Endothelial cell of umbilical vein (primary cell): ENCODE data around the gene DCAF5. TPM values are rescaled to one million over a fixed set of nuclear protein-coding genes. Genes with fewer than 3 reads are reported as not detected.

Source experiments
- BruUV-seq: library from RNA; stranded (reverse); fragments of 400-500 nt; replicated peaks from 2 replicates; lab custom pipeline; 2021; lab: Mats Ljungman, UMichigan
- CTCF ChIA-PET: fragments of 300-600, 350-600 bp; sonication (Branson Sonifier 250); formaldehyde crosslinking; loops from one replicate; lab custom pipeline; 2021; ENCODE audit warnings: antibody characterized with exemption, inconsistent platforms; lab: Charles Lee
- POLR2A ChIA-PET: fragments of 300-600, 350-600 bp; sonication (Branson Sonifier 250); formaldehyde crosslinking; loops from one replicate; lab custom pipeline; 2021; ENCODE audit warnings: antibody characterized with exemption, inconsistent platforms; lab: Charles Lee
- DNase-seq: peaks from one replicate; pipeline ENCODE4 v3.0.0-alpha.2; 2011; ENCODE audit warnings: low read depth, low spot score
- FAIRE-seq: peaks from 2 replicates; lab custom pipeline; 2011; peaks lifted over from hg19 to GRCh38; lab: Jason Lieb, UNC
- H2AFZ ChIP-seq: 2 replicates; pipeline ENCODE4 v1.6.0; 2012; ENCODE audit warnings: low read depth, low read length, control low read depth, inconsistent platforms
- H3K27ac ChIP-seq: 2 replicates; pipeline ENCODE4 v1.5.1; 2011; ENCODE audit warnings: low read depth, mild to moderate bottlenecking, control low read depth, low read length, moderate library complexity; ENCODE audit not compliant: insufficient read depth
- H3K27me3 ChIP-seq, 2 experiments: 2 replicates each; pipeline versions ENCODE4 v1.6.0 to v1.6.1; 2011; ENCODE audit warnings: low read length in 2 of 2, mixed read lengths in 1 of 2; ENCODE audit not compliant: control insufficient read depth in 2 of 2, insufficient read depth in 2 of 2
- H3K36me3 ChIP-seq, 2 experiments: 2 replicates in 1 of 2; 3 replicates in 1 of 2; pipeline ENCODE4 v1.5.1; 2011; ENCODE audit warnings: low read length in 2 of 2, mild to moderate bottlenecking in 1 of 2, moderate library complexity in 1 of 2; ENCODE audit not compliant: control insufficient read depth in 2 of 2, insufficient read depth in 2 of 2; ENCODE audit errors: extremely low read depth in 1 of 2
- H3K4me1 ChIP-seq: 3 replicates; pipeline ENCODE4 v1.5.1; 2011; ENCODE audit warnings: mild to moderate bottlenecking, low read length; ENCODE audit not compliant: control insufficient read depth, insufficient read depth; ENCODE audit errors: extremely low read depth
- H3K4me2 ChIP-seq: 2 replicates; pipeline ENCODE4 v1.6.1; 2011; ENCODE audit warnings: low read length, control low read depth, mixed read lengths; ENCODE audit not compliant: insufficient read depth
- H3K4me3 ChIP-seq, 3 experiments: fragments of 200-600 bp in 1 of 3; sonication (generic), shearing (Covaris generic) in 1 of 3; replicated peaks in 1 of 3; 2 replicates each; pipeline ENCODE4 v1.5.1; 2011 to 2016; ENCODE audit warnings: control low read depth in 3 of 3, low read length in 3 of 3, mild to moderate bottlenecking in 2 of 3, inconsistent platforms in 1 of 3, low read depth in 1 of 3, moderate library complexity in 1 of 3; ENCODE audit not compliant: insufficient read depth in 1 of 3
- H3K79me2 ChIP-seq: 2 replicates; pipeline ENCODE4 v1.6.0; 2012; ENCODE audit warnings: low read length, inconsistent platforms; ENCODE audit not compliant: control insufficient read depth, insufficient read depth
- H3K9ac ChIP-seq: replicated peaks from 2 replicates; pipeline ENCODE3; 2011; ENCODE audit warnings: low read length, control low read depth; ENCODE audit not compliant: insufficient read depth; ENCODE audit errors: extremely low read depth
- H3K9me1 ChIP-seq: replicated peaks from 3 replicates; pipeline ENCODE4 v1.6.0; 2011; ENCODE audit warnings: mild to moderate bottlenecking, low read length; ENCODE audit not compliant: control insufficient read depth, insufficient read depth; ENCODE audit errors: extremely low read depth
- H3K9me3 ChIP-seq: replicated peaks from 2 replicates; pipeline ENCODE4 v1.5.1; 2012; ENCODE audit warnings: low read length, inconsistent platforms; ENCODE audit not compliant: control insufficient read depth, insufficient read depth
- H4K20me1 ChIP-seq: replicated peaks from 2 replicates; pipeline ENCODE3; 2011; ENCODE audit warnings: mild to moderate bottlenecking, low read length; ENCODE audit not compliant: control insufficient read depth, insufficient read depth; ENCODE audit errors: extremely low read depth
- CTCF ChIP-seq, 2 donors: IDR thresholded peaks; 1 replicate in 1 of 2; 2 replicates in 1 of 2; pipeline ENCODE4 v1.5.1; 2011; ENCODE audit warnings: low read length in 2 of 2, mild to moderate bottlenecking in 2 of 2, moderate library complexity in 2 of 2, control low read depth in 1 of 2, inconsistent platforms in 1 of 2, low read depth in 1 of 2; ENCODE audit not compliant: insufficient read depth in 1 of 2; ENCODE audit errors: extremely low read depth in 1 of 2
- EZH2 ChIP-seq: IDR thresholded peaks from 2 replicates; pipeline ENCODE4 v1.6.1; 2012; ENCODE audit warnings: borderline replicate concordance, low read depth, mild to moderate bottlenecking, moderate library complexity, low read length, inconsistent platforms; ENCODE audit not compliant: severe bottlenecking
- FOS ChIP-seq: IDR thresholded peaks from 2 replicates; pipeline ENCODE4 v1.6.1; 2011; ENCODE audit warnings: mild to moderate bottlenecking, low read length, moderate library complexity, borderline replicate concordance; ENCODE audit not compliant: insufficient read depth
- GATA2 ChIP-seq: IDR thresholded peaks from 2 replicates; pipeline ENCODE4 v1.7.0; 2011; ENCODE audit warnings: low read depth, mild to moderate bottlenecking, moderate library complexity, mixed read lengths, low read length; ENCODE audit not compliant: insufficient read length, insufficient read depth
- JUN ChIP-seq: IDR thresholded peaks from 2 replicates; pipeline ENCODE4 v1.6.1; 2011; ENCODE audit warnings: borderline replicate concordance, low read depth; ENCODE audit not compliant: insufficient read length, insufficient read depth
- MYC ChIP-seq: IDR thresholded peaks from one replicate; pipeline ENCODE4 v1.6.1; 2011; ENCODE audit warnings: mild to moderate bottlenecking, low read depth, low read length
- POLR2AphosphoS5 ChIP-seq: IDR thresholded peaks from 2 replicates; pipeline ENCODE4 v1.6.1; 2012; ENCODE audit warnings: low read depth, mild to moderate bottlenecking, control low read depth, low read length, moderate library complexity; ENCODE audit not compliant: insufficient read depth
- dilution Hi-C: fragments of 300-500 bp; cut with MboI; formaldehyde crosslinking; loops from one replicate; pipeline ENCODE4 v1.15.0; 2019; ENCODE audit warnings: low sequenced_read_pairs; ENCODE audit not compliant: extremely low pct_ligation_motif_present
- intact Hi-C: fragments of 100-400 bp; cut with micrococcal nuclease; formaldehyde crosslinking; loops from one replicate; pipeline ENCODE4 v1.10.0; 2022
- polyA plus RNA-seq, 4 experiments: library from polyadenylated mRNA; depleted of rRNA in 3 of 4; stranded (reverse) in 3 of 4; unstranded in 1 of 4; fragments of >200 nt; gene quantifications; 2 replicates each; pipeline versions ENCODE4 v1.2.1 to v1.2.3, GENCODE V29; 2011 to 2012; ENCODE audit warnings: missing spikeins in 1 of 4
- total RNA-seq: library from RNA; stranded (reverse); gene quantifications from 2 replicates; pipeline ENCODE4 v1.2.3, GENCODE V29; 2021
- TF ChIP-seq, protein P1 (sequence below): IDR thresholded peaks from 2 replicates; pipeline ENCODE4 v1.6.1; 2011; ENCODE audit not compliant: insufficient read depth, insufficient read length

The DCAF5 gene
- total and polyA plus RNA-seq, 2 donors (not counting 3 experiments of a cell fraction or from before 2014, with no cell fraction given): 37.9 to 52.5 TPM

DNA sequence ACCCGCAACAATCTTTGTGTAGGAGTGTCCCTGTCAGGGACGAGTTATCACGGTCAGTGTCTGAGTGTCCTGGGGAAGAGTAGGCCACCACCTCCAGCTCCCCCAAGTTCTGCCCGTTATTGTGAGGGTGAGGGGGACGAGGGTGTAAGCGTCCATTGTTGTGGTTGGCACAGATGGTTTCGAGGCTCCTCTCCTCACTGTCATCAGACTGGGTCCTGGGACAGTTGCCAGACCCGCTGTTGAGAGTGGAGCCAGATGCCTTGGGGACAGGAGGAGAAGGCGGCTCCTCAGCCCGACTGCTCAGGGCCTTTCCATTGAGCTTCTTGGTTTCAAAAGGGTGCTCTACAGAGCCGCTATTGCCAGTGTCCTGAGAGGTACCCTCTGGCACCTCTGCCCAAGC is 98.9 kb downstream of the DCAF5 start:
- Histone ChIP-seq H3K36me3 (peaks cover 6 to 13% of the 10 kb centered on the region in 2 experiments), H3K9me1 (no peaks in the 10 kb centered on the region), H3K9me3 (no peaks in the 10 kb centered on the region), H3K9ac (no peak overlapping the region), H3K27me3 (no peaks in the 10 kb centered on the region), H3K4me1 (peaks cover 70% of the 10 kb centered on the region), H3K27ac (no peak overlapping the region), H3K4me3 (no peak overlapping the region), H4K20me1 (no peaks in the 10 kb centered on the region), H3K79me2 (peaks cover 10% of the 10 kb centered on the region), H3K4me2 (no peak overlapping the region), H2AFZ (no peak overlapping the region)
- intact Hi-C loops: no loop called here
- dilution Hi-C loops: no loop called here
- POLR2A ChIA-PET: no interaction called here
- CTCF ChIA-PET: no interaction called here
- BruUV-seq: no TSS peak
- FAIRE-seq (no peak), DNase-seq (no peak)
- TF ChIP-seq CTCF (IDR thresholded peaks at IDR 0.05; ENCODE audit: extremely low read depth in 1 of 2, insufficient read depth in 1 of 2, low read depth in 1 of 2, low read length in 2 of 2) (no peak), POLR2AphosphoS5 (no peak), FOS (no peak), GATA2 (no peak), MYC (no peak), EZH2 (no peak), JUN (no peak)
- TF ChIP-seq, protein P1, sequence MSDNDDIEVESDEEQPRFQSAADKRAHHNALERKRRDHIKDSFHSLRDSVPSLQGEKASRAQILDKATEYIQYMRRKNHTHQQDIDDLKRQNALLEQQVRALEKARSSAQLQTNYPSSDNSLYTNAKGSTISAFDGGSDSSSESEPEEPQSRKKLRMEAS: no peak
